Ureter (tissue), 1 donor: Measurements from ENCODE around the gene AMFR. TPM values are rescaled to one million over a fixed set of nuclear protein-coding genes. Genes with fewer than 3 reads are reported as not detected.
A peak's percentile ranks its signal among the peaks of the same experiment; 100 is the strongest.

Source experiments
- DNase-seq: peaks from one replicate; pipeline ENCODE4 v3.0.0-alpha.2; 2020; ENCODE audit warnings: low spot score
- total RNA-seq: library from RNA; stranded (reverse); gene quantifications from one replicate; pipeline ENCODE4 v1.2.4, GENCODE V29; 2023
- donor health status: DM: yes; HTN: yes; CAD: no.

Gene AMFR
- total RNA-seq, 1 donor from 2014 or later = 97.2 TPM

- DNase-seq = no peak
These were observed 62.6 kb downstream of the AMFR start for GRCh38 chr16:56362706-56363105.

DNA sequence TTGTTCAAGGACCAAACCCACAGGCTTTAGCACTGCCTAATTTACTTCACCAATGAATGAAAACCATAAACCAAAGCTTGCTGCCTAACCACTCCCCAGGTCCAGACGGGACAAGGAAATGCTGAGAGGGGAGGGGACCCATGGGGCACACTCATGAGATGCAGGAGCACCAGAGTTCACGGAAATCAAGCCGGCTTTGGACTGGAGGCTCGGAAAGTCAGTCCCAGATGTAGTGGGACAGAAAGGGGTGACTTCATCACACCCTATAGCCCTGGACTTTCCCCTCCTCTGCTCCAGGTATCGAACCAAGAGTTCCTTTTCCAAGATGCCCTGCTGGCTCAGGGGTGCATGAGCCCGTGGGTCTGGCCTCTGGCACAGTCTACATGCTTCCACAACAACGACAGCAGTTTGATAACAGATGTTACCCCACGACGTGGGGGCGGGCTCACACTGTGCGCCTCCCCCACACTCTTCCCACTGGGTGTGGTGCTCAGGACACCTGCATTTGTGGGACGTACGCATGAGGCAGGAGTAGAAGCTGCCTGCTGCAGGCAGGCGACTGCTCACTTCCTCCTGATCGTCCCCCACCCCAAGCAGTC, 63.2 kb downstream of the AMFR start:
- DNase-seq = no peak

- DNase-seq = no peak
These were observed 65.0 kb downstream of the AMFR start for GRCh38 chr16:56360117-56361008.

DNA sequence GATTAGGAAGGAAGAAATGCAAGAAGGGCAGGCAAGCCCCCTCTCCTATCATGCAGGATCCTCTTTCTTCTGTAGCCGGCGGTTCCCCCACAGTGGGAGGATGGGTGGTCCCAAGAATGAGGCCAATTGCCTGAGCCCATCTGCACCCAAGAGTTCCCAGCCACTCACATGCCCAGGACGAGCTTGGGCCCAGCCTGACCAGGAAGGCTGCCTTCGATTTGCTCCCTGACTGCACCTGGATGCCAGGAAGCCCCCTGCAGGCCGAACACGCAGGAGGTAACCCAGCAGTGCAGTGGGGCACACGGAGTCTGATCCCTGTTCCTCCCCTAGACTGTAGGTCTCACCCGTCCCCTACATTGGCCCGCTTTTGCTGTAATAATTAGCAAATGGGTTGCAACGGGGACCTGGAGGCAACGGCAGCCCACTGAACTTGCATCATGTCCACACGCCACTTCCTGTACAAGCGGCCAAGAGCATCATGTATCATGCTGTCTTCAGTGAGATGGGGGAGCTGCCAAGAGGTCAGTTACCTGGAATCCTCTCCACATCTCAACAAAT, 67.5 kb downstream of the AMFR start:
- peak; percentile 44 for DNase-seq

GRCh38 chr16:56357241-56357764, 68.0 kb downstream of the AMFR start:
- no peak for DNase-seq

DNA sequence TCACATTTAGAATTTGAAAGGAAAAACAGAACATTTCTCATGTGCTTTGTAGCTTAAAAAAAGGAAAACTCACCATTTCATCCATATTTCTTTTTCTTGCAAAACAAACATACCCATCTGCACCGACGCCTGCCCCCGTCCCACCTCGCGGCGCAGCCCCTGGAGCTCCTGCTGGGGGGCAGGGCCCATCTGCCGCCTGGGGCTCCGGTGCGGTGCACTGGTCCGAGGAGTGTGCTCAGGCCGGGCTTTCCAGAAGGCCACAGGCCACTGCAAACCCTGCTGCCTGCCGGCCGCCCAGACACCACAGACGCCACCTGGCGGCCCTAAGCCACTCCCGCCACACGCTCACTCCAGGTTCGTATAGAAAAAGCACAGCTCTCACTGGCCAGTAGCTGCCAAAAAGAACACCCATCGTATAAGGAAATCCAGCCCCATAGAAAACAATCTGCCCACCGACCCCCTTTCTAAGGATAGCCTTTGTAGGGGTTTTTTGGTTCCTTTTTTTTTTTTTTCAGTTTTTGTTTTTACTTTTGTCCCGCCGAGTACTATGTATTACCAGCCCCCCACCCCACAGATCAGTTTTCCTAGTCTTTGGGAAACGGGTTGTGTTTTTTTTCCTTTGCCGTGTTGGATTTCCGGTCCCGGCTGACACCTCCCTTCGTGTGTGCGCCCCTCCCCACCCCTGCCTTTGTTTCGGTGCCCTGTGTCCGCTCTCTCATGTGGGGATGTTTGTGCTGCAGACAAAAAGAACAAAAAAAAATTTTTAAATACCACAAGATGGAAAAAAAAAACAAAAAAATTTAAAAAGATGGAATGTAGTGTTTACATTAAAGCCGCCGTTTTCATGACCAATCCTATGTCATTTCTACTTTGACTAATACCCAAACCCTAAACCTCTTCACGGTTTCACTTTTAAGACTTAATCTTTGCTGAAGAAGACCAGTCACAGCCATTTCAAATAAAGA, 68.8 kb downstream of the AMFR start:
- peak; percentile 82 for DNase-seq

GRCh38 chr16:56355786-56356275, 69.5 kb downstream of the AMFR start:
- DNase-seq = no peak

GRCh38 chr16:56355221-56355620, 70.1 kb downstream of the AMFR start:
- DNase-seq = no peak

- DNase-seq = no peak
These were observed 70.6 kb downstream of the AMFR start for GRCh38 chr16:56354746-56355145.

DNA sequence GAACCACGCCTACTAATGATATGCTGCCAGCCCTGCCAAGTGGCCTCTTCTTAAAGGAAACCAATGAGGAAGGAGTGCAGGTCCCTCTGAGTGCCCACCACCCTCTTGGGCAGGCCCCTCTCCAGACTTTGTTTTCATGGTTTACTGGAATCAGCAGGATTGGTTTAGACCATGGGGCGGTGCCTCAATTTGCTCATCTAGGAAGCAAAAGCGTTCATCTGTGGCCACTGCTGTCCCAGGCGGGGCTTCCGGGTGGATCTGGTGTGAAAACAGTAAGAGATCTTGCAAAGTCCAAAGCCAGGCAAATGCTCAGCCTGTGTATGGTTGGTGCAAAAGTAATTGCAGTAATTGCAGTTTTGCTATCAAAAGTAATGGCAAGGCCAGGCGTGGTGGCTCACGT, 71.3 kb downstream of the AMFR start:
- DNase-seq = no peak

- DNase-seq = no peak
These were observed 72.1 kb downstream of the AMFR start for GRCh38 chr16:56353054-56353921.

DNA sequence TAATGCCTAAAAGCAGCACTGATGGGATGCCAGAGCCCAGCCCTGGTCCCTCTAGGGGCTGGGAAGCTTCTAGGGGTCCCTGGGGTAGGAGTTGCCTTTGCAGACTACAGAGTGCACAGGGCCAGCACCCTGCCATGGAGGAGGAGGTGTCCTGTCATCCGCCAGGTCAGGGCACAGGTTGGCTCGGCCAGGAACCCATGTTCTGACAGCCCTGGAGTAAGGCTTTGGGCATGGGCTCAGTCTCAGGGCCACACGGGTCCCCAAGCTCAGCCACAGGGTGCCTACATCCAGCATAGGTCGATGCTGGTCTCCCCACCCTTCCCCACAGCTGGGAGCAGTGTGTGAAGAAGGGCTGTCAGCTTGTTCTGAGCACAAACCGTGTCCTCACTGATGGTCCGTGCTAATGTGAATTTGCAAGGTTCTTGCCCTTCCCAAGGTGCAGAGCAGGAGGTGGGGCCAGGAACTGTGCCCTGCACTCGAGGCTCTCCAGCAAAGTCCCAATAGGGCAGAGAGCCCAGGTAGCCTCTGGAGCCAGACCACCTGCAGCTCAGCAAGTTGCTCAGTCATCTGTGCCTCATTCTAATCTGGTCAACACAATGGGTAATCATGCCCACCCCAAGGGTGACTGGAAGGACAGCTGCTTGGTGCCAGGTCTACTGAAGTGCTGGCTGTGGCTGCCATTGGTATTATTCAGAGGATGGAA, 72.8 kb downstream of the AMFR start:
- no peak for DNase-seq

GRCh38 chr16:56351481-56351880, 73.9 kb downstream of the AMFR start:
- DNase-seq = no peak

- DNase-seq = no peak
These were observed 74.6 kb downstream of the AMFR start for GRCh38 chr16:56350491-56351405.

GRCh38 chr16:56349711-56350161, 75.6 kb downstream of the AMFR start:
- DNase-seq = no peak

DNA sequence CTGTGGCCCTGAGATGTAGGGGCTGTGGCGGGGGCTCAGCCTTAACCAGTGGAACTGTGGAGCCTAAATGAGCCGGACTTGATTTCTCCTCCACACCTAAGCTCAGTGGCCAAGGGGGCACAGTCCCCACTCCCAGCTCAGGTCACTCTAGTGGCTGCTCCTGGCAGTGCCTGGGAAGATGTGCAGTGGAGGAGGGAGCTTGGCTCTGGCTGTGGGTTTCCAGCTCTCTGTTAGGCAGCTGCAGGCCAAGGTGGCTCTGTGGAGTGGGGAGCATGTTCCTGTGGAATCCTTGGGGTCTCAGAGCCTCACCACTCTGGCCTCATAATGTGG, 76.3 kb downstream of the AMFR start:
- DNase-seq = no peak

DNA sequence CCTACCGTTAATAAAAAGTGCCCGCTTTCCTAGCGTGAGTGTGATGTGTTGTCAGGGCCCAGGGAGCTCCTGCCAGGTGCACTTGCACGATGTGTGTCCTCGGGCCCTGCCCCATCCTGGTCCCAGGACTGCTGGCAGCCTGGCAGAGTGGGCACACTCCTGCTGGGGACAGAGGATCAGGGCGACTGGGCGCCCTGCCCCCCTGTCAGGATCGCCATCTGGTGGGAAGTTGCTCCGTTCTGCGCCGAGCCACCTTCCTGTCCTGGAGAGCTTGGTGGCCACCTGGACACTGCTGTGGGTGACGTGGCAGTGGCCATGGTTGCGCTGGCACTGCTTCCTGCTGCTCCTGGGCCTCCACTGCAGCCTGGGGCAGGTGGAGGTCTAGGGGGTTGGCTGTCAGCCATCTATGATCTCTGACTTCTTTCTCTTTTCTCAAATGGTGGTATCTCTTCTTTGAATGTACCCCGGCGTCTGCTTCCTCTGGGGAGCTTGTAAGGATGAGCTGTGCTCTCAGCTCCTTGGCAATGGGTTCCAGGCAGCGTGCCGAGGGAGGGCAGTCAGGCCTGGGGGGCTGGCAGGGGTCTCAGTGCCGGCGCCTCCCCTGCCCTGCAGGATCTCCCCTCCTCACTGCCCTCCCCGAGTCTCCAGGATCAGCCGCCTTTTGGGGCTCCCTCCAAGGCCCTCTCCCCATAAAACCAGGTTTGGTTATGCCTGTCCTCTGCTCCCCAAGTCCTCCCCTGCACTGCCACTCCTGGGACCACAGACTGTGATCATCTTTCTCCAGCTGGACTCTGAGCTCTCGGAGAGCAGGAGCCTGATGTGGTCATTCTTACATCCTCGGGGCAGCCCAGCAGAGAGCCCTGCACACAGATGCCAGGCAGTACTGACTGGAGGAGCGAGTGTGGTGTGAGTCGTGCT, 76.9 kb downstream of the AMFR start:
- no peak for DNase-seq

- DNase-seq = no peak
These were observed 77.7 kb downstream of the AMFR start for GRCh38 chr16:56347670-56348069.
